GM20431 (cell line): ENCODE data around the gene HBA2.
"Not testable (repeated sequence)": the region's sequence is repeated elsewhere in the genome, so short reads cannot be mapped to it uniquely, and the experiment has no call there.

Experiments used
- in situ Hi-C: fragments of 300-500 bp; cut with MseI, MboI; formaldehyde crosslinking; loops from one replicate; pipeline ENCODE4 v1.15.0; 2020; ENCODE audit warnings: low sequenced_read_pairs; ENCODE audit not compliant: unreplicated experiment

HBA2 gene

DNA sequence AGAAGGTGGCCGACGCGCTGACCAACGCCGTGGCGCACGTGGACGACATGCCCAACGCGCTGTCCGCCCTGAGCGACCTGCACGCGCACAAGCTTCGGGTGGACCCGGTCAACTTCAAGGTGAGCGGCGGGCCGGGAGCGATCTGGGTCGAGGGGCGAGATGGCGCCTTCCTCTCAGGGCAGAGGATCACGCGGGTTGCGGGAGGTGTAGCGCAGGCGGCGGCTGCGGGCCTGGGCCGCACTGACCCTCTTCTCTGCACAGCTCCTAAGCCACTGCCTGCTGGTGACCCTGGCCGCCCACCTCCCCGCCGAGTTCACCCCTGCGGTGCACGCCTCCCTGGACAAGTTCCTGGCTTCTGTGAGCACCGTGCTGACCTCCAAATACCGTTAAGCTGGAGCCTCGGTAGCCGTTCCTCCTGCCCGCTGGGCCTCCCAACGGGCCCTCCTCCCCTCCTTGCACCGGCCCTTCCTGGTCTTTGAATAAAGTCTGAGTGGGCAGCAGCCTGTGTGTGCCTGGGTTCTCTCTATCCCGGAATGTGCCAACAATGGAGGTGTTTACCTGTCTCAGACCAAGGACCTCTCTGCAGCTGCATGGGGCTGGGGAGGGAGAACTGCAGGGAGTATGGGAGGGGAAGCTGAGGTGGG, 657 bp downstream of the HBA2 start:
- in situ Hi-C loops, result not testable (repeated sequence)

DNA sequence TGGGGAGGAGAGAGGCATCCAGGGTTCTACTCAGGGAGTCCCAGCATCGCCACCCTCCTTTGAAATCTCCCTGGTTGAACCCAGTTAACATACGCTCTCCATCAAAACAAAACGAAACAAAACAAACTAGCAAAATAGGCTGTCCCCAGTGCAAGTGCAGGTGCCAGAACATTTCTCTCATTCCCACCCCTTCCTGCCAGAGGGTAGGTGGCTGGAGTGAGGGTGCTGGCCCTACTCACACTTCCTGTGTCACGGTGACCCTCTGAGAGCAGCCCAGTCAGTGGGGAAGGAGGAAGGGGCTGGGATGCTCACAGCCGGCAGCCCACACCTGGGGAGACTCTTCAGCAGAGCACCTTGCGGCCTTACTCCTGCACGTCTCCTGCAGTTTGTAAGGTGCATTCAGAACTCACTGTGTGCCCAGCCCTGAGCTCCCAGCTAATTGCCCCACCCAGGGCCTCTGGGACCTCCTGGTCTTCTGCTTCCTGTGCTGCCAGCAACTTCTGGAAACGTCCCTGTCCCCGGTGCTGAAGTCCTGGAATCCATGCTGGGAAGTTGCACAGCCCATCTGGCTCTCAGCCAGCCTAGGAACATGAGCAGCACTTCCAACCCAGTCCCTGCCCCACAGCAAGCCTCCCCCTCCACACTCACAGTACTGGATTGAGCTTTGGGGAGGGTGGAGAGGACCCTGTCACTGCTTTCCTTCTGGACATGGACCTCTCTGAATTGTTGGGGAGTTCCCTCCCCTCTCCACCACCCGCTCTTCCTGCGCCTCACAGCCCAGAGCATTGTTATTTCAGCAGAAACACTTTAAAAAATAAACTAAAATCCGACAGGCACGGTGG, 1.5 kb downstream of the HBA2 start:
- in situ Hi-C loops, result not testable (repeated sequence)

DNA sequence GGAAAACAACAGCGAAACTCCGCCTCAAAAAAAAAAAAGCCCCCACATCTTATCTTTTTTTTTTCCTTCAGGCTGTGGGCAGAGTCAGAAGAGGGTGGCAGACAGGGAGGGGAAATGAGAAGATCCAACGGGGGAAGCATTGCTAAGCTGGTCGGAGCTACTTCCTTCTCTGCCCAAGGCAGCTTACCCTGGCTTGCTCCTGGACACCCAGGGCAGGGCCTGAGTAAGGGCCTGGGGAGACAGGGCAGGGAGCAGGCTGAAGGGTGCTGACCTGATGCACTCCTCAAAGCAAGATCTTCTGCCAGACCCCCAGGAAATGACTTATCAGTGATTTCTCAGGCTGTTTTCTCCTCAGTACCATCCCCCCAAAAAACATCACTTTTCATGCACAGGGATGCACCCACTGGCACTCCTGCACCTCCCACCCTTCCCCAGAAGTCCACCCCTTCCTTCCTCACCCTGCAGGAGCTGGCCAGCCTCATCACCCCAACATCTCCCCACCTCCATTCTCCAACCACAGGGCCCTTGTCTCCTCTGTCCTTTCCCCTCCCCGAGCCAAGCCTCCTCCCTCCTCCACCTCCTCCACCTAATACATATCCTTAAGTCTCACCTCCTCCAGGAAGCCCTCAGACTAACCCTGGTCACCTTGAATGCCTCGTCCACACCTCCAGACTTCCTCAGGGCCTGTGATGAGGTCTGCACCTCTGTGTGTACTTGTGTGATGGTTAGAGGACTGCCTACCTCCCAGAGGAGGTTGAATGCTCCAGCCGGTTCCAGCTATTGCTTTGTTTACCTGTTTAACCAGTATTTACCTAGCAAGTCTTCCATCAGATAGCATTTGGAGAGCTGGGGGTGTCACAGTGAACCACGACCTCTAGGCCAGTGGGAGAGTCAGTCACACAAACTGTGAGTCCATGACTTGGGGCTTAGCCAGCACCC, 2.6 kb downstream of the HBA2 start:
- in situ Hi-C loops, result no loop called here

DNA sequence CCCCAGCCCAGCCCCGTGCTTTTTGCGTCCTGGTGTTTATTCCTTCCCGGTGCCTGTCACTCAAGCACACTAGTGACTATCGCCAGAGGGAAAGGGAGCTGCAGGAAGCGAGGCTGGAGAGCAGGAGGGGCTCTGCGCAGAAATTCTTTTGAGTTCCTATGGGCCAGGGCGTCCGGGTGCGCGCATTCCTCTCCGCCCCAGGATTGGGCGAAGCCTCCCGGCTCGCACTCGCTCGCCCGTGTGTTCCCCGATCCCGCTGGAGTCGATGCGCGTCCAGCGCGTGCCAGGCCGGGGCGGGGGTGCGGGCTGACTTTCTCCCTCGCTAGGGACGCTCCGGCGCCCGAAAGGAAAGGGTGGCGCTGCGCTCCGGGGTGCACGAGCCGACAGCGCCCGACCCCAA, 3.3 kb downstream of the HBA2 start:
- in situ Hi-C loops, result not testable (repeated sequence)

DNA sequence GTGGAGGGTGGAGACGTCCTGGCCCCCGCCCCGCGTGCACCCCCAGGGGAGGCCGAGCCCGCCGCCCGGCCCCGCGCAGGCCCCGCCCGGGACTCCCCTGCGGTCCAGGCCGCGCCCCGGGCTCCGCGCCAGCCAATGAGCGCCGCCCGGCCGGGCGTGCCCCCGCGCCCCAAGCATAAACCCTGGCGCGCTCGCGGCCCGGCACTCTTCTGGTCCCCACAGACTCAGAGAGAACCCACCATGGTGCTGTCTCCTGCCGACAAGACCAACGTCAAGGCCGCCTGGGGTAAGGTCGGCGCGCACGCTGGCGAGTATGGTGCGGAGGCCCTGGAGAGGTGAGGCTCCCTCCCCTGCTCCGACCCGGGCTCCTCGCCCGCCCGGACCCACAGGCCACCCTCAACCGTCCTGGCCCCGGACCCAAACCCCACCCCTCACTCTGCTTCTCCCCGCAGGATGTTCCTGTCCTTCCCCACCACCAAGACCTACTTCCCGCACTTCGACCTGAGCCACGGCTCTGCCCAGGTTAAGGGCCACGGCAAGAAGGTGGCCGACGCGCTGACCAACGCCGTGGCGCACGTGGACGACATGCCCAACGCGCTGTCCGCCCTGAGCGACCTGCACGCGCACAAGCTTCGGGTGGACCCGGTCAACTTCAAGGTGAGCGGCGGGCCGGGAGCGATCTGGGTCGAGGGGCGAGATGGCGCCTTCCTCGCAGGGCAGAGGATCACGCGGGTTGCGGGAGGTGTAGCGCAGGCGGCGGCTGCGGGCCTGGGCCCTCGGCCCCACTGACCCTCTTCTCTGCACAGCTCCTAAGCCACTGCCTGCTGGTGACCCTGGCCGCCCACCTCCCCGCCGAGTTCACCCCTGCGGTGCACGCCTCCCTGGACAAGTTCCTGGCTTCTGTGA, 4.1 kb downstream of the HBA2 start, which contains the start of gene HBA1:
Gene HBA1, plus strand, starts transcription at position 204 of the 906 bp plus-strand sequence. Its CDS starts 37 bp downstream, at position 241.
- in situ Hi-C loops, result not testable (repeated sequence)

DNA sequence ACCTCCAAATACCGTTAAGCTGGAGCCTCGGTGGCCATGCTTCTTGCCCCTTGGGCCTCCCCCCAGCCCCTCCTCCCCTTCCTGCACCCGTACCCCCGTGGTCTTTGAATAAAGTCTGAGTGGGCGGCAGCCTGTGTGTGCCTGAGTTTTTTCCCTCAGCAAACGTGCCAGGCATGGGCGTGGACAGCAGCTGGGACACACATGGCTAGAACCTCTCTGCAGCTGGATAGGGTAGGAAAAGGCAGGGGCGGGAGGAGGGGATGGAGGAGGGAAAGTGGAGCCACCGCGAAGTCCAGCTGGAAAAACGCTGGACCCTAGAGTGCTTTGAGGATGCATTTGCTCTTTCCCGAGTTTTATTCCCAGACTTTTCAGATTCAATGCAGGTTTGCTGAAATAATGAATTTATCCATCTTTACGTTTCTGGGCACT, 4.7 kb downstream of the HBA2 start:
- in situ Hi-C loops, result no loop called here

GRCh38 chr16:177981-178667, 5.4 kb downstream of the HBA2 start:
- in situ Hi-C loops, result no loop called here

DNA sequence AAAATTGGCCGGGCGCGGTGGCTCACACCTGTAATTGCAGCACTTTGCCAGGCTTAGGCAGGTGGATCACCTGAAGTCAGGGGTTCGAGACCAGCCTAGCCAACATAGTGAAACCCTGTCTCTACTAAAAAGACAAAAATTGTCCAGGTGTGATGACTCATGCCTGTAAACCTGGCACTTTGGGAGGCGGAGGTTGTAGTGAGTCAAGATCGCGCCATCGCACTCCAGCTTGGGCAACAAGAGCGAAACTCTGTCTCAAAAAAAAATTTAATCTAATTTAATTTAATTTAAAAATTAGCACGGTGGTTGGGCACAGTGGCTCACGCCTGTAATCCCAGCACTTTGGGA, 6.0 kb downstream of the HBA2 start:
- in situ Hi-C loops, result no loop called here

DNA sequence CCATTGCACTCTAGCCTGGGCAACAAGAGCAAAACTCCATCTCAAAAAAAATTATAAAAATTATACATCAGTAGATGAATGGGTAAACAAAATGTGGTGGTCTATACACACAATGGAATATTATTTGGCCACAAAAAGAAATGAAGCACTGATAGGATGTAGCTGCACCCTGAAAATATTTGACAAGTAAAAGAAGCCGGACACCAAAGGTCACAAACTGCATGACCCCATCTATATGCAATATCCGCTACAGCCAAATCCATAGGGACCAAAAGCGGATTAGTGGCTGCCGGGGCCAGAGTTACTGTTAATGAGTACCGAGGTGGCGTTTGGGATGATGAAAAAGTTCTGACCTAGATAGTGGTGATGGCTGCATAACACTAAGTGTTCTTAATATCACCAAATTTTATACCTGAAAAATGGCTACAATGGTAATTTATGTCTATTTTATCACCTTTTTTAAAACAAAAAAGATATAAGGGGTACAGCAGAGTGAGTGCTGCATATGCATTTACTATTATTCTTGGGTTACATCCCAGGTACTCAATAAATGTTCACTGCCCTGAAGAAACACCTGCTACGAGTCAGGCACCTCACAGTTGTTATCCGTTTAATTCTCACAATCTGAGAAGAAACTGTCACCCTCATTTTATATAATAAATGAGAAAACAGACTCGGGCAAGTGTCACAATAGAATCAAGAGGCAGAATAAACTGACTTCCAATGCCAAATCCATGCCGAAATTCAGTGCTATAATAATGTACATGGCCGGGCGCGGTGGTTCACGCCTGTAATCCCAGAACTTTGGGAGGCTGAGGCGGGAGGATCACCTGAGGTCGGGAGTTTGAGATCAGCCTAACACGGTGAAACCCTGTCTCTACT, 6.8 kb downstream of the HBA2 start:
- in situ Hi-C loops, result loop anchor here (5.0 kb wide), 1 partner anchor 62 kb away; no protein-coding TSS in a partner anchor

- in situ Hi-C loops, result loop anchor here (5.0 kb wide), 1 partner anchor 63 kb away; no protein-coding TSS in a partner anchor
Measured at GRCh38 chr16:180101-180675, 7.5 kb downstream of the HBA2 start, which contains the start of gene HBQ1. TSS of gene HBQ1 (plus strand) at chr16:180459. CDS start at chr16:180487, 28 bp downstream.

- in situ Hi-C loops, result loop anchor here (5.0 kb wide), 1 partner anchor 64 kb away; no protein-coding TSS in a partner anchor
Measured at GRCh38 chr16:180681-181564, 8.2 kb downstream of the HBA2 start.

- in situ Hi-C loops, result loop anchor here (5.0 kb wide), 1 partner anchor 64 kb away; no protein-coding TSS in a partner anchor
Measured at GRCh38 chr16:181565-182021, 8.9 kb downstream of the HBA2 start.

- in situ Hi-C loops, result loop anchor here (5.0 kb wide), 1 partner anchor 66 kb away; no protein-coding TSS in a partner anchor
Measured at GRCh38 chr16:183005-183404, 10.3 kb downstream of the HBA2 start.

GRCh38 chr16:185213-185612, 12.5 kb downstream of the HBA2 start:
- in situ Hi-C loops, result no loop called here

DNA sequence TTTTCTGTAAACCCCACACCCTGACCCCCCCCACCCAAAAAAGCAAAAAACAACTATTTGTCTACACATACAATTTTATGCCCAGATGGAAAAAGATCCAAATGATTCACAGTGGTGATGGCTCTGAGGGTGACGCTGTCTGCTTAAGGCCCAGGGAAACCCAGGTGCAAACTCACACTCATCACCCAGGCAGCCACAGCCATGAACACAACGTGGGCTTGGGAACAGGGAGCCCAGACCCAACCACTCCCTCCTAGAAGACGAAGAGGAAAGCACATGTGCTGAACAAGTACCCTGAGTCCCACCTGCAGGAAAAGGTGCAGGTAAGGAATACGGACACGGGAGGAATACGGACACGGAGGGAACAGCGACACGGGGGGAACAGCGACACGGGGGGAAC, 13.0 kb downstream of the HBA2 start:
- in situ Hi-C loops, result no loop called here

DNA sequence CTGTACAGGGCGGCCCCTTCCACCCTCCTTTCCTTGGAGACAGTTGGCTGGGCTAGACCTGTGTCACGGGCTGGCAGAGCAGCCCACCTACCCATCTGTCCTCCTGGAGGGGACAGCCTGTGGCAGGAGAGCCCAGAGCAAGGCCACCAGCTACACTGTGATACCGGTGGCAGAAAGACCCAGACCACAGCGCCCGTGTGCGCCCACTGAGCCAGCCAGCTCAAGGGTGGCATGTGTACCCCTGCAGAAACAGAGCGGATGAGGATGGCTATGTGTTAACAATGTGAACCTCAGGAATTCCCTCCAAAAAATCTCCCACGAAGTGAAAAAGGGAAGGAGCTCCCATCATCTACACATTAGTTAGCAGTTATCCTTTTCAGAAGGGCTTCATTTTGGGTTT, 14.7 kb downstream of the HBA2 start:
- in situ Hi-C loops, result no loop called here
